HG03175 (cell line): ENCODE results near the gene OBSCN.

Experiments
- ATAC-seq: cut with Tn5 transposase; IDR thresholded peaks from one replicate; pipeline ENCODE4 v1.9.1; 2021; ENCODE audit warnings: mild to moderate bottlenecking, moderate library complexity; ENCODE audit not compliant: unreplicated experiment

The OBSCN gene

DNA sequence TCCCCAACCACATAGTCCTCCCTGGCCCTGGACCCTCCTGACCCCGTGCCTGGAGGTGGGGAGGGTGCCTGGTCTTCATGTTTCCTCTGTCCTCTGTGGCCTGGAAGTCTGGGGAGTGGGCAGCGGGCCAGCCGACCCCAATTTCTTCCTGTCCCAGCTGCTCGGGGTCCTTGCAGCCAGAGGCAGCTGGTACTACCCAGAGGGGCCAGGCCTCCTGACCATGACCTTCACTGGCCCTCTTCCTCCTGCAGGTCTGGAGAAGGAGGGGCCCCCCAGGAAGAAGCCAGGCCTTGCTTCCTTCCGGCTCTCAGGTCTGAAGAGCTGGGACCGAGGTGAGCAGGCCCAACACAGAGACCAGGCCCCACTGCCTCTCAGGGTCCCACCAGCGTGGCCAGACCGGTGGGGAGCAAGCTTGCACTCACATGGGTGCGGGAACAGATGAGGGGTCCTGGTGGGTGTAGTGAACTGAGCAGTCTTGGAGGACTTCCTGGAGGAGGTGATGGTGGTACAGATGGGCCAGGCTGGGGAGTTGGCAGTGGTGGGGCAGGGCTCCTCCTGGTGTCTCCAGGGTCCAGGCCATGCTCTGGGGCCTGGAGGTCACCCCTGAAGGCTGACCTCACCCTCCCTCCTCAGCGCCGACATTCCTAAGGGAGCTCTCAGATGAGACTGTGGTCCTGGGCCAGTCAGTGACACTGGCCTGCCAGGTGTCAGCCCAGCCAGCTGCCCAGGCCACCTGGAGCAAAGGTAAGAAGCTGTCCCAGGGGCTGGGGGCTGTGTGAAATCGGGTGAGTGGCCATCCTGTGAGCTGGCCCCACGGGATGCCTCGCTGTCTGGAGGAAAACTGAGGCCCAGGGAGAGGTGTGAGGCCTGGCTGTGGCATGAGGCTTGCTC is 166.1 kb downstream of the OBSCN start:
- ATAC-seq, result no peak

DNA sequence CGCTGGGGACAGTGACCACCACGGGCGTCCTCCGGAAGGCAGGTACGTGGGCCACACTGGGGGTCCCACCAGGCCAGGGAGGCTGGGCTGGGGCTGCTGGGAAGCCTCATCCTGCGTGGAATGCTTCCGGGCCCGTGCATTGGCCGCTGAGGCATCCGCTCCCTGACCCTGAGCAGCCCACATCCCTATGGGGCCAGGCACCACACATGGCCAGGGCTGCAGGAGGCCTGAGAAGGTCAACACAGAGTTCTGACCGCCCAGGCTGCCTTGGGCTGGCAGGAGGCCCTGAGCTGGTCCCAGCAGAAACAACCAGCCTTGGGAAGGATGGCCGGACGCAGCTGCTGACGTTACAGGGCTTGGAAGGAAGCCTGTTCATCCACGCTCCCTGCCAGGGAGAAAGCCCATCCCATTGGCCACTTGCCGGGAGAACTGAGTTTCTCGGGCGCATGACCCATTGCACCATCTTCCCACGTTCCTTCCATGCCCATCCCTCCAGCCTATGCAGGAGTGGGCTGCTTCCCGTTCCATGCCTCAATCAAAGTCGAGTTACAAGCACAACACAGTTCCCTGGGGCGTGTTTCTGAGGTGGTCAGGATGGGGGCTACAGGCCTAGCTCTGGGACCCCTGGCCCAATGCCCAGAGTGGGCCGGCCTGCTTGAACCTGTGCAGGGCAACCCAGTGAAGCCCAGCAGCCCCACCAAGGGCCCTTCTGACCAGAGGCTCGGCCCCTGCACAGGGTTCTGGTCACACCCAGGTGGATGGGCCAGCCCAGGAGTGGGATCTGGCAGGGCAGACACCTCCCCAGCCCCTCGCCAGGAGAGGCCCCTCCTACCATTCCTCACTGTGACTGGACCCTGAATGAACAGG is 167.1 kb downstream of the OBSCN start:
- no peak for ATAC-seq

DNA sequence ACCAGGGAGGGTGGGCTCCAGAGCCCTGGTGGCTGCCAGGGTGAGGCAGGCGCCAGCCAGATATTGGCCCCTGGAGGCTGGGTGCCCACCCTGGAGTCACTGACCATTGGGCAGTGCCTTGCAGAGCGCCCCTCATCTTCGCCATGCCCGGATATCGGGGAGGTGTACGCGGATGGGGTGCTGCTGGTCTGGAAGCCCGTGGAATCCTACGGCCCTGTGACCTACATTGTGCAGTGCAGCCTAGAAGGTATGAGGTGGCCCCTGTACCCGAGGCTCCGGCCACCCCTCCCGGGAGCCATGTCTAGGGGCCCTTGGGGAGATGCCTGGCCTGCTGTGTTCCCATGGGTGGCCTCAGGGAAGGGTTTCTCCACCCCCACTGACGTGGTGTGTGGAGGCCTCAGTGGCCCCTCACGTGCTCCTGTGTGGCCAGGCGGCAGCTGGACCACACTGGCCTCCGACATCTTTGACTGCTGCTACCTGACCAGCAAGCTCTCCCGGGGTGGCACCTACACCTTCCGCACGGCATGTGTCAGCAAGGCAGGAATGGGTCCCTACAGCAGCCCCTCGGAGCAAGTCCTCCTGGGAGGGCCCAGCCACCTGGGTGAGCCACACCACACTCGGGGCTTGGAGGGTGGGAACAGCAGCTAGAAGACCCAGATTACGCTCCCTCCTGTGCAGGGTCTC is 167.9 kb downstream of the OBSCN start:
- ATAC-seq, result no peak

DNA sequence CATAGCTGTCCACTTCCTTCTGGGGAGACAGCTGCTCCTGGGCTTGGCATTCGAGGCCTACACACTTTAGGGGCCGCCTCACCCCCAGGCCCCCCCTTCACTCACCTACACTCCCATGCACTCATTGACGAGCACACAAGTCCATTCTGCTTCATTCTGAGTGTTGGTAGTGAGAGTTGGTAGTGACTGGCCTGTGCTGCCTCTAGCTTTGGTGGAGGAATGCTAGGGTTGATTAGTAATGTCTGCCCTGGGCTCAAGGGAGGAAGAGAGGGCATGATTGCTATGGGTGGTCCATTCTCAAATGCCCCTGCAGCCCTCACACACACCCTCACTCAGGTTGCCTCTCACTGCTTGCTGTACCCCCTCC is 168.4 kb downstream of the OBSCN start:
- no peak for ATAC-seq

DNA sequence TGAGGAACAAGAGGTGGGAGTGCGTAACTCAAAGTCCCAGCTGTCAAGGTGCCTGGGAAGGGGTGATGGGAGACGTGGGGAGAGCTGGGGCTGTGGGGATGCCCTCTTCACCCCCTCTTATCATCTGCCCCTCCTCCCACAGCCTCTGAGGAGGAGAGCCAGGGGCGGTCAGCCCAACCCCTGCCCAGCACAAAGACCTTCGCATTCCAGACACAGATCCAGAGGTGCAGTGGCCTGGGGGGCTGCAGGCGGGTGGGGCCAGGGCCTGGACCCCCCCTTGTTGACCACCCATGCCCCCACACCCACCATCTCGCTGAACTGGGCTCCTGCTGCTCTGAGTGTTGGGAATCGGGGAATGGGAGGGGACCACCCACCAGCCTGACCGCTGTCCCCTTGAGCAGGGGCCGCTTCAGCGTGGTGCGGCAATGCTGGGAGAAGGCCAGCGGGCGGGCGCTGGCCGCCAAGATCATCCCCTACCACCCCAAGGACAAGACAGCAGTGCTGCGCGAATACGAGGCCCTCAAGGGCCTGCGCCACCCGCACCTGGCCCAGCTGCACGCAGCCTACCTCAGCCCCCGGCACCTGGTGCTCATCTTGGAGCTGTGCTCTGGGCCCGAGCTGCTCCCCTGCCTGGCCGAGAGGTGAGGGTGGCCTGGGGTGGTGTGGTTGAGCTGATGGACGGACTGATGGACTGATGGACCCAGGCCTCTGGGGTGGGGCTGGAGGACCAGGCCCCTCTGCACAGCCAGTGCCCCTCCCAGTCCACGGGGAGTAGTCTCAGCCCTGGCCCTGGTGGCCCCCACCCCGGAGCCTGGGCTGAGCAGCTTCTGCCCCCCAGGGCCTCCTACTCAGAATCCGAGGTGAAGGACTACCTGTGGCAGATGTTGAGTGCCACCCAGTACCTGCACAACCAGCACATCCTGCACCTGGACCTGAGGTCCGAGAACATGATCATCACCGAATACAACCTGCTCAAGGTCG is 169.1 kb downstream of the OBSCN start:
- ATAC-seq, result no peak

DNA sequence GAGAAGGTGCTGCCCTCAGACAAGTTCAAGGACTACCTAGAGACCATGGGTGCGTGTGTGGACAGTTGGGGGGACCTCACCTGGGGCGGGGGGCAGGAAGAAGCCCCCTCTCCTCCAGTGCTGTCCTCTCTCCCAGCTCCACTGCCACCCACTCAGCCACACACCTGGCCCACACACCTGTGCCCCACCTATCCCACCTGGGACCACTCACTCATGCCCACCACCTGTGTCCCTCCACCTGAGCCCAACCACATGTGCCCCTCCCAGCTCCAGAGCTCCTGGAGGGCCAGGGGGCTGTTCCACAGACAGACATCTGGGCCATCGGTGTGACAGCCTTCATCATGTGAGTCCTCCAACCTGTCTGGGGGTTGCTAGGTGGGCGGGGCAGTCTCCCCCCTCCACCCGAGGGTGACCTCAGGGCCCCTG is 169.8 kb downstream of the OBSCN start:
- ATAC-seq, result no peak

DNA sequence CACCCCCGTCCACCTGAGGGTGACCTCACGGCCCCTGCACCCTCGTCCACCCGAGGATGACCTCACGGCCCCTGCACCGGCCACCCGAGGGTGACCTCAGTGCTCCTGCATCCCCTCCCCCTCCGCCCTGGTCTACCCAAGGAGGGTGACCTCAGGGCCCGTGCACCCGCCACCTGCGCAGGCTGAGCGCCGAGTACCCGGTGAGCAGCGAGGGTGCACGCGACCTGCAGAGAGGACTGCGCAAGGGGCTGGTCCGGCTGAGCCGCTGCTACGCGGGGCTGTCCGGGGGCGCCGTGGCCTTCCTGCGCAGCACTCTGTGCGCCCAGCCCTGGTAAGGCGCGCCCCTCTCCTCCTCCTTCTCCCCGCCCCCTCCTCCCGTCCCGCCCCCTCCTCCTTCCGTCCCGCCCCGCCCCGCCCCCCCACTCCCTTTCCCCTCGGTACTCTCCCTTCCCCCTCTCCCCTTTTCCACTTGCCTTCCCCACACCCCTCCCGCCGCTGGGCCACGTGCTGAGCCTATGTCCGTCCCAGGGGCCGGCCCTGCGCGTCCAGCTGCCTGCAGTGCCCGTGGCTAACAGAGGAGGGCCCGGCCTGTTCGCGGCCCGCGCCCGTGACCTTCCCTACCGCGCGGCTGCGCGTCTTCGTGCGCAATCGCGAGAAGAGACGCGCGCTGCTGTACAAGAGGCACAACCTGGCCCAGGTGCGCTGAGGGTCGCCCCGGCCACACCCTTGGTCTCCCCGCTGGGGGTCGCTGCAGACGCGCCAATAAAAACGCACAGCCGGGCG is 170.4 kb downstream of the OBSCN start:
- ATAC-seq, result no peak

DNA sequence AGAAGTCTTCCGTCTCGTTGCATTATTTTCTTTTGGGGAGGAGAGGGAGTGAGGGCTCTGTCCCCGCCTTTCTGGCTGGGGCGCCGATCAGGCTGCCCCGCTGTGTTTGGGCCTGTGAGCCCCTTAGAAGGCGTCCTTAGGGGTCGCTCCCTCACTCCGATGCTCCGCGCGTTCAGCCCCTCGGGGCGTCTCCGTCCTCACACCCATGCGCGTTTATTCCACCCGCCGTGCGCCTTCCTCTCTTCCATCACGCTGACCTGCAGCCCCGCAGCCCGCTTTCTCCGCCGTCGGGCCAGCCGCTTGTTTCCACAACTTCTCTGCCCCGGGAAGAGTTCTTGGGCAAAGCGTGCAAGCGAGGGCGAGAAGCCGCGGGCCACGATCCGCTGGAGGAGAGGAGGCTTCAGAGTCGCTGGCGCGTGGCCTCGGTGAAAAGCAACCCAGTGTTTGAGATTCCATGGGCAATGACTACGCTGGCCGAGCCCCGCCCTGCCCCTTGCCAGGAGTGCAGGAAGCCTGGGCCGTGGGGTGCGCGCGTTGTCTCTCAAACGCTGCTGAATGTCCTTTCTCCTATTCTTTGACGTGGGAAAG is 171.1 kb downstream of the OBSCN start:
- ATAC-seq, result no peak

DNA sequence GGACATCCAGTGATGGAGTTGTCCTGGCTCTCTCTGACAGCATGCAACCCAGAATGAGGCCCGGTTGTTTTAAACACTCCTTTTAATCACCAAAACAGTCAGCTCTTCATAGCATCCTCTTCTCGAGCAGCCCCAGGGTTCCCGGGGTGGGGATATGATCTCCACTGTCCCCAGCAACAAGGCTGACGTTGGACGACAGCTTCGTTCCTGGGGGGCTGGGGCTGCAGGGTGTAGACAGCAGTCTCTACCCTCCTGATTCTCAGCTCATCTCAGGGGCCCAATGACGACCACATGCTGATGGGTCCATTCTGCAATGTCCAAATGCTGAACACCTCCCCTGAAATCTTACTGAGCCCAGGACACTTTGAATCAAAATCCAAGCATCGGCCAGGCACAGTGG is 171.8 kb downstream of the OBSCN start:
- no peak for ATAC-seq

DNA sequence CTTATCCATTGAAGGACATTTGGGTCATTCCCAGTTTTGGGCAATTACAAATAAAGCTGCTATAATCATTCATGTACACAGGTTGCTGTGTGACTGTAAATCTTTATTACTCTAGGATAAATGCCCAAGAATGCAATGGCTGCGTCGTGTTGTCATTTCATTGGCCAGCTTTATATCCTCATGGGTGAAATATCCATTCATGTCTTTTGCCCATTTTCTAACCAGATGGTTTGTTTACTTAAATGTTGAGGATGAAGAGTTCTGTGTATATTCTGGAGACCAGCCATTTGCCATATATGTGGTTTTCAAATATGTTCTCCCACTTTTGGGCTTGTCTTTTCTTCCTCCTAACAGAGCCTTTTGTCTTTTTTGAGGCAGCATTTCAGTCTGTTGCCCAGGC is 173.5 kb downstream of the OBSCN start:
- ATAC-seq, result no peak

DNA sequence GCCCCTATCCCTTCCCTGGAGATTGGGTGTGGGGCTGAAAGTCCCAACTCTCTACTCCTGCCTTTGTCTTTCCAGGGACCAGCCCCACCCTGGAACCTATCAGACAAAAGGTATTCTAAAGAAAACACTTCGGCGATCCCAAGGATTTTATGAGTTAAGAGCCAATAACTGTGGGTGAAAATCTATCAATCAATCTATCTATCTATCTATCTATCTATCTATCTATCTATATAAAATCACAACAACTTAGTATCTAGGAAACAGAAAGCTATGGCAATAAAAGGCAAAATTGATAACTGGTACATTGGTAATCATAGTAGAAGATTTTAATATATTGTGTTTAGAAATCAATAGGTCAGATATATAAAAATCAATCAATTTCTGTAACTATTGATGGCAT is 175.9 kb downstream of the OBSCN start:
- no peak for ATAC-seq

DNA sequence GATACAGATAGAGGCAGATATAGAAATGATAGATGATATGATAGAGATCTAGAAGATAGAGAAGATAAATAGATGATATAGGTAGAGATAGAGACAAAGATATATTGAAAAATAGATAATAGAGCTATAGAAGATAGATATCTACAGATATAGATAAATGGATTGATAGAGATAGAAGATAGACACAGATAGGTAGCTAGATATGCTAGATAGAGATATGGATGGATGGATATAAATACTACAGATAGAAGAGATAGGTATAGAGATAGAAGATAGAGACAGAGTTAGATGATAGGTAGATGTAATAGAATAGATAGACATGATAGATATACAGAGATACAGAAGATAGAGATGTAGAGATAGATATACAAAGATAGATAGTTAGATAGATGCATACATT is 177.4 kb downstream of the OBSCN start:
- ATAC-seq, result no peak

DNA sequence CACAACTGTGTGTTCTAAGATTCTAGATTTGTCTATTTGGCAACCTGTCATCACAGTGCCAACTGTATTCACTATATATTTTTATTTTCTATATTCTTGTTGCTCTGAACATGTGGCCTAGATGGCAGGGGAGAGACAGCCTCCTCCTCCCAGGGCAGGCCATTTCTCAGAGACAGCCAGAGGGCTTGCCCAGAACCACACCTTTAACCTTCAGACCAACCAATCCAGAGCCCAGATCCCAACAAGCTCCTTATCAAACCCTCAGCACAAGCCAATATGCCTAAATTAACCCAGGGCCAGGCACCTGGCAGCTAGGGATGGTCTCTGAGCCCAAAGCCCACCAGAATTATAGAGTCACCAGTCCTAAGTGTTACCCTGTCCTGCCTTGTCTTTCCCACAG is 179.5 kb downstream of the OBSCN start:
- no peak for ATAC-seq

DNA sequence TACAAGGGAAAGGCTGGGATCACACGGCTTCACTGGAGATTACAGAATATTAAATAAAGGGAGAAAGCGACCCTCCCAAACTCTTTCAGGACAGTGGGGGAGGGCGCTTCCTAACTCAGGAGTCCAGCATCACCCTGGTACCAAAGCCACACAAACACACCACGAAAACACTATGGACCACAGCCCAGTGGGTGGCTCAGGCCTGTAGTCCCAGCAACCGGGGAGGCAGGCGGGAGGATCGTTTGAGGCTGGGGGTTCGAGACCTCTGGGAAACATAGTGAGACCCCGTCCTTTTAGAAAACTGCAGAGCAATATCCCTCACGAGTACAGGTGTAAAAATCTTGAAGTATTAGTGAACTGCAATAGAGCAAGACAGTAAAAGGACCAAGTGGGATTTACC is 182.8 kb downstream of the OBSCN start:
- ATAC-seq, result no peak

DNA sequence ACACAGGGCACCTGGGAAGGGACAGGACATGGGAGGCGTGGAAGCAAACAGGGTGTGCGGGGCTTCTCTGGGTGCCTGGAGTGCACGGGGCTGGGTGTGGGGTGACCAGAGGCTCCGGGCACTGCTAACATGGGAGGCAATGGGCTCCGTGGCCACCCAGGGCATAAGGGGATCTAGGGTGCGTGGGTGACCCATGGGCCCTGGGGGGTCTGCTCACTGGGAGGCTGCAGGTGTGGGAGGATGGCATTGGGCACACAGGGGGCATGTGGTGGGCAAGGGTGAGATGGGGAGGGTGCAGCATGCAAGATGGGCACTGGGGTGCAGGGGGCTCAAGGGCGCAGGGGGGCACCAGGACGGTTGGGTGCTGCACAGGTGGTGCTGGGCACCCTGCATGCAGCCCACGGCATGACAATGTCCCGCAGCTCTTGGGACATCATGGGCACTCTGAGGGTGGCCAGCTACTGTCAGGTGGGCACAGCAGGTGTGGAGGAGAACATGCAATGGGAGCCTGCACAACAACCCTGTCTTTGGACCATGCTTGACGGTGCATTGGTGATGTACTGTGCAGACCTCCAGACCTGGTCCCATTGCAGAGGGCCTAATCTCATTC is 183.7 kb downstream of the OBSCN start:
- no peak for ATAC-seq

DNA sequence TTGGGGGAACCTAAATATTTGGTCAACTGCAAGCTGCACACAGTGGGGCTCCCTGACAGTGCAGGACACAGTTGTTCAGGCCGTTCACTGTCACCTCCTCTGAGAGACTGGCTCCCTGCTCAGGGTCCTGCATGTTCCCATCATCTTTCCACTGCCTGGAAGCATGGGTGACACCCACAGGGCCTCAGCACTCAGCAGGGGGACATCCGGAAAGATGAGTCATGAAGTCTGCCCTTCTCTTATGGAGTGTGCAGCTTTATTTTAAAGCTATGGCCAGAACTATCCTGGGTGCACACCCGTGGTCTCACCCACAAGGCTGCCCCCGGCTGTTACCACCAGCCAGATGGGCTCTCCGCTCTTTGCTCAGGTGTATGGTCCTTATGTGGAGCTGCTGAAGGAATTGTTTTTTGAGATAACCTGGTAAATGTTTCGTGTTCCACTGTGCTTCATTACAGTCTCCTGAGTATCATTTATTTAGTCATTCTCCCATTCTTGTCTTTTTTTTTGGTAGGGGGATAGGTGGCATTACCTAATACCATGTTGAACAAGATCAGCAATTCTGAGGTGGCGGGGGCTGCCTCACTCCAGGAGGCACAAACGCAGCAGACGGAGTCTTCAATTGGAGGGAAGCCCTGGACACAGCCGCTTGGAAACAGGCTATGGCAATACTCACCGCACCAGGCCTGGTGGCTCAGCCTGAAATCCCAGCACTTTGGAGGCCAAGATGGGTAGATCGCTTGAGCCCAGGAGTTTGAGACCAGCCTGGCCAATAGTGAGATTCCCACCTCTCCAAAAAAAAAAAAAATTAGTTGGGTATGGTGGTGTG is 184.5 kb downstream of the OBSCN start:
- ATAC-seq, result no peak

DNA sequence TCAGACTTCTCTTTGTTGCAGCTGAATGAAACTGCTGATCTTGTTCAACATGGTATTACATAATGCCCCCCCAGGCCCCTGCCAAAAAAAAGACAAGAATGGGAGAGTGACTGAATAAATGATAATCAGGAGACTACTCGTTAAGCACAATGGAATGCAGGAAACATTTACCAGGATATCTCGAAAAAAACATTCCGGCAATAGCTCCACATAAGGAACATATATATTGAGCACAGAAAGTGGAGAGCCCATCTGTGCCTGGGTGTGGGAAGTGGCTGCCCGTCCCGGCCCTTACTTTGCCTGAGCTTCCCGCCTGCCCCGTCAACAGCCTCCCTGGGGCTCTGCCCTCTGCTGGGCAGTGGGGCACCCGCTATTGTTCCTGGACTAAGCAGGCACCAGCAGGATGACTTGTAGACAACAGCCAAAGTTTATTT is 185.4 kb downstream of the OBSCN start:
- no peak for ATAC-seq
